ENCODE results near the gene TRPC3. TPM values are rescaled to one million over a fixed set of nuclear protein-coding genes. Genes with fewer than 3 reads are reported as not detected.

The TRPC3 gene
- polyA plus RNA-seq, 3 donors = not detected

DNA sequence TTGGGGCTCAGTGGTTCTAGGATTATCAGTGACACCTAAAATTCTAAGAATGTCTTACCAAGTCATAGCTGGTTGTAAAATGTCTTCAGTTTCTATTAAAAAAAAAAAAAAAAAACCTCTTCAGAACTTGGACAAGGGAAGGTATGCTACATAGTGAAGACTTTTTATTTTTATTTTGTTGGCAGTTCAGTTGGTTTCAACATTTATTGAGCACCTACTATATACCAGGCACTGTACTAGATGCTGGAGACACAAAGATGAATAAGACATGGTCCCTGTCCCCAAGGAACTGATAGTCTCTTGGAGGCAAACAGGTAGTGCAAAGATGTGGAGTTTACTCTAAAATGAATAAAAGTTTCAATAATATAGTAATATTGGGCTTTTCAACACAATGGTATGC is 72.7 kb downstream of the TRPC3 start:
- TF ChIP-seq, protein P1, sequence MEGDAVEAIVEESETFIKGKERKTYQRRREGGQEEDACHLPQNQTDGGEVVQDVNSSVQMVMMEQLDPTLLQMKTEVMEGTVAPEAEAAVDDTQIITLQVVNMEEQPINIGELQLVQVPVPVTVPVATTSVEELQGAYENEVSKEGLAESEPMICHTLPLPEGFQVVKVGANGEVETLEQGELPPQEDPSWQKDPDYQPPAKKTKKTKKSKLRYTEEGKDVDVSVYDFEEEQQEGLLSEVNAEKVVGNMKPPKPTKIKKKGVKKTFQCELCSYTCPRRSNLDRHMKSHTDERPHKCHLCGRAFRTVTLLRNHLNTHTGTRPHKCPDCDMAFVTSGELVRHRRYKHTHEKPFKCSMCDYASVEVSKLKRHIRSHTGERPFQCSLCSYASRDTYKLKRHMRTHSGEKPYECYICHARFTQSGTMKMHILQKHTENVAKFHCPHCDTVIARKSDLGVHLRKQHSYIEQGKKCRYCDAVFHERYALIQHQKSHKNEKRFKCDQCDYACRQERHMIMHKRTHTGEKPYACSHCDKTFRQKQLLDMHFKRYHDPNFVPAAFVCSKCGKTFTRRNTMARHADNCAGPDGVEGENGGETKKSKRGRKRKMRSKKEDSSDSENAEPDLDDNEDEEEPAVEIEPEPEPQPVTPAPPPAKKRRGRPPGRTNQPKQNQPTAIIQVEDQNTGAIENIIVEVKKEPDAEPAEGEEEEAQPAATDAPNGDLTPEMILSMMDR (IDR thresholded peaks at IDR 0.05) = no peak
- Histone ChIP-seq H3K27ac (ENCODE audit: low read depth in 1 of 2, low read length in 2 of 2) (no peak overlapping the region), H3K4me2 (replicated peaks; ENCODE audit: extremely low read depth, low read length, poor library complexity, severe bottlenecking) (no peak overlapping the region), H3K9me3 (replicated peaks in 1 of 2; ENCODE audit: control insufficient read depth in 1 of 2, insufficient read depth in 1 of 2, low read length in 2 of 2) (no peaks in the 10 kb centered on the region), H3K79me2 (ENCODE audit: insufficient read depth, low read length) (no peaks in the 10 kb centered on the region), H3K36me3 (replicated peaks in 1 of 2; ENCODE audit: control insufficient read depth in 1 of 2, insufficient read depth in 2 of 2, low read length in 2 of 2) (no peaks in the 10 kb centered on the region), H4K20me1 (ENCODE audit: insufficient read depth, low read length) (no peaks in the 10 kb centered on the region), H3K9ac (ENCODE audit: insufficient read depth, low read length, poor library complexity, severe bottlenecking) (no peak overlapping the region), H3K4me1 (ENCODE audit: control insufficient read depth in 1 of 2, insufficient read depth in 2 of 2, low read length in 2 of 2) (no peaks in the 10 kb centered on the region), H2AFZ (ENCODE audit: insufficient read depth, low read depth, low read length, poor library complexity, severe bottlenecking) (no peak overlapping the region), H3K4me3 (replicated peaks in 1 of 3; ENCODE audit: low read depth in 2 of 3, low read length in 3 of 3) (no peak overlapping the region), H3K27me3 (ENCODE audit: control insufficient read depth in 2 of 2, insufficient read depth in 2 of 2, low read length in 2 of 2) (peaks cover 7 to 13% of the 10 kb centered on the region in 2 donors)
- Mint-ChIP-seq H3K36me3 (no peaks in the 10 kb centered on the region), H3K4me3 (no peak overlapping the region), H3K27ac (no peak overlapping the region), H3K27me3 (ENCODE audit: low read depth in 3 of 3) (peaks cover 7 to 17% (median 9%) of the 10 kb centered on the region in 3 donors), H3K9me3 (peaks cover 0 to under 1% (median 0%) of the 10 kb centered on the region in 7 donors), H3K4me1 (peaks cover 4% of the 10 kb centered on the region)
- DNase-seq = no peak
- intact Hi-C loops (cut with micrococcal nuclease) = no loop called here

DNA sequence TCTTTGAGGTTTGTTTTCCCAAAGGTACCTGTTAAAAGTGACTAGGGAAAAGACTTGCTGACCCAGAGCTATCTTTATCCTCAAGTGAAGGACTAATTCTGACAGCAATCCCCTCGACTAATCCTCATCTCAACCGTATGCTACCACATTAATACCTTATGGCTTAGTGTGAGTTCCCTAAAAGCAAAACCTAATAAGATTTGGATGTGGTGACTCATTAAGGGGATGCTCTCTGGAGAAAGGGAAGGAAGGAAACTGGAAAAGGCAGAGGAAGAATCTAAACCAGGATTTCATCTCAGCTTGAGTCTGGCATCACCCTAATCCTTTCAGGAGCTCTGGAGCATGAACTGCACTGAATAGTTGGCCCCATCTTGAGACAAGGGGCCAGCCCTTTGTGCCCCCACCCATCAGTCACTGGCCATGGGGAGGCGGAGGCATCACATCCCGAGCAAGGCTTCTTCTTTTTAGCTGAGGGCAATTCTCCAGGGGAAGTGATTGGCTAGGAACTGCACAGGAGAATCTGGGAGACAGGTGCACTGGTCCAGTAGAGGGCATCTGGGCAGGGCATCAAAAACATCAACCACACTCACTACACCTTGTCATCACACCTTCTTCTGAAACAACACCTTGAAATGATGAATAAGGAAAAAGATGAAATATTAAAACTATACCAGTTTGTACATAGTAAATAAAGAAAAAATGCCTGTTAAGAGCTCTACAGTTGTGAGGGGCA is 74.7 kb downstream of the TRPC3 start:
- Histone ChIP-seq H3K27ac (ENCODE audit: low read depth in 1 of 2, low read length in 2 of 2) (no peak overlapping the region), H3K79me2 (ENCODE audit: insufficient read depth, low read length) (no peaks in the 10 kb centered on the region), H3K4me1 (ENCODE audit: control insufficient read depth in 1 of 2, insufficient read depth in 2 of 2, low read length in 2 of 2) (no peaks in the 10 kb centered on the region), H3K9ac (ENCODE audit: insufficient read depth, low read length, poor library complexity, severe bottlenecking) (no peak overlapping the region), H3K36me3 (replicated peaks in 1 of 2; ENCODE audit: control insufficient read depth in 1 of 2, insufficient read depth in 2 of 2, low read length in 2 of 2) (no peaks in the 10 kb centered on the region), H2AFZ (ENCODE audit: insufficient read depth, low read depth, low read length, poor library complexity, severe bottlenecking) (no peak overlapping the region), H3K27me3 (ENCODE audit: control insufficient read depth in 2 of 2, insufficient read depth in 2 of 2, low read length in 2 of 2) (peaks cover 7 to 13% of the 10 kb centered on the region in 2 donors), H3K4me3 (replicated peaks in 1 of 3; ENCODE audit: low read depth in 2 of 3, low read length in 3 of 3) (no peak overlapping the region), H4K20me1 (ENCODE audit: insufficient read depth, low read length) (no peaks in the 10 kb centered on the region), H3K4me2 (replicated peaks; ENCODE audit: extremely low read depth, low read length, poor library complexity, severe bottlenecking) (no peak overlapping the region), H3K9me3 (replicated peaks in 1 of 2; ENCODE audit: control insufficient read depth in 1 of 2, insufficient read depth in 1 of 2, low read length in 2 of 2) (no peaks in the 10 kb centered on the region)
- no CpG with 5 or more reads among the region's 4 CpGs for WGBS (ENCODE audit: insufficient coverage)
- Mint-ChIP-seq H3K27me3 (ENCODE audit: low read depth in 3 of 3) (peaks cover 10 to 19% (median 11%) of the 10 kb centered on the region in 3 donors), H3K36me3 (no peaks in the 10 kb centered on the region), H3K4me3 (peak overlapping the region in 1 of 2 donors; percentile 14), H3K27ac (no peak overlapping the region), H3K4me1 (peaks cover 9% of the 10 kb centered on the region), H3K9me3 (no peaks in the 10 kb centered on the region)
- intact Hi-C loops (cut with micrococcal nuclease) = no loop called here
- TF ChIP-seq, protein P1 (IDR thresholded peaks at IDR 0.05) = no peak
- no peak for DNase-seq
